ENCODE measurements around the gene RPL36AL.
"Not testable (repeated sequence)": the region's sequence is repeated elsewhere in the genome, so short reads cannot be mapped to it uniquely, and the experiment has no call there.

The RPL36AL gene

GRCh38 chr14:49619273-49619672 is 1.2 kb downstream of the RPL36AL start:
- not testable (repeated sequence) for DNase-seq (ENCODE audit: low spot score)

GRCh38 chr14:49617852-49618519 is 2.4 kb downstream of the RPL36AL start:
- DNase-seq (ENCODE audit: low spot score) = no peak

GRCh38 chr14:49615776-49616175 is 4.7 kb downstream of the RPL36AL start:
- no peak for DNase-seq (ENCODE audit: low spot score)

- no peak for DNase-seq (ENCODE audit: low spot score)
Measured at GRCh38 chr14:49614196-49614595, 6.2 kb downstream of the RPL36AL start.

GRCh38 chr14:49612671-49613070 is 7.8 kb downstream of the RPL36AL start:
- DNase-seq (ENCODE audit: low spot score) = no peak

- DNase-seq (ENCODE audit: low spot score) = no peak
Measured at GRCh38 chr14:49612251-49612650, 8.2 kb downstream of the RPL36AL start.

- DNase-seq (ENCODE audit: low spot score) = no peak
Measured at GRCh38 chr14:49607583-49607982, 12.8 kb downstream of the RPL36AL start.

GRCh38 chr14:49598485-49599300 is 21.7 kb downstream of the RPL36AL start, which contains the start of gene LRR1:
Gene LRR1, plus strand, starts transcription at chr14:49598940. Its CDS starts 81 bp downstream, at chr14:49599021.
- DNase-seq (ENCODE audit: low spot score) = peak; percentile 53

GRCh38 chr14:49598189-49598484 is 22.3 kb downstream of the RPL36AL start:
- DNase-seq (ENCODE audit: low spot score) = no peak

- peak; percentile 72 for DNase-seq (ENCODE audit: low spot score)
Measured at GRCh38 chr14:49594347-49595091, 25.9 kb downstream of the RPL36AL start.

- no peak for DNase-seq (ENCODE audit: low spot score)
Measured at GRCh38 chr14:49593016-49593415, 27.4 kb downstream of the RPL36AL start.

GRCh38 chr14:49589387-49589786 is 31.0 kb downstream of the RPL36AL start:
- DNase-seq (ENCODE audit: low spot score) = no peak

GRCh38 chr14:49586673-49587460 is 33.6 kb downstream of the RPL36AL start:
- DNase-seq (ENCODE audit: low spot score) = peak; percentile 81

- peak; percentile 99 for DNase-seq (ENCODE audit: low spot score)
Measured at GRCh38 chr14:49585803-49586672, 34.4 kb downstream of the RPL36AL start, which contains the start of gene RPS29. Gene RPS29, minus strand, starts transcription at chr14:49586380. Its CDS starts 34 bp downstream, at chr14:49586346.

- not testable (repeated sequence) for DNase-seq (ENCODE audit: low spot score)
Measured at GRCh38 chr14:49584981-49585640, 35.3 kb downstream of the RPL36AL start.

GRCh38 chr14:49584058-49584457 is 36.4 kb downstream of the RPL36AL start:
- DNase-seq (ENCODE audit: low spot score) = no peak

GRCh38 chr14:49583629-49584028 is 36.8 kb downstream of the RPL36AL start:
- DNase-seq (ENCODE audit: low spot score) = no peak

GRCh38 chr14:49582113-49582977 is 38.1 kb downstream of the RPL36AL start:
- no peak for DNase-seq (ENCODE audit: low spot score)

All from pons (tissue), 1 donor.